Astrocyte (in vitro differentiated cells and primary cell): ENCODE results near the gene STAB2.

ENCODE experiments used
- CTCF ChIP-seq: IDR thresholded peaks from 2 replicates; pipeline ENCODE4 v1.5.1; 2011; ENCODE audit warnings: low read depth, mild to moderate bottlenecking, inconsistent platforms, low read length, moderate library complexity; ENCODE audit not compliant: insufficient read depth
- EZH2 ChIP-seq: IDR thresholded peaks from 2 replicates; pipeline ENCODE4 v1.6.1; 2012; ENCODE audit warnings: mild to moderate bottlenecking, low read length, inconsistent platforms; ENCODE audit not compliant: insufficient read depth

GRCh38 chr12:103785243-103786031 lies 198.4 kb downstream of the STAB2 start:
- TF ChIP-seq CTCF (no peak), EZH2 (no peak)
